ENCODE results near the gene TACC2.

TACC2 gene

GRCh38 chr10:122147663-122148062 lies 158.7 kb downstream of the TACC2 start:
- Histone ChIP-seq H2AFZ (ENCODE audit: low read length) (no peak overlapping the region), H3K4me2 (ENCODE audit: low read length) (no peak overlapping the region), H3K36me3 (ENCODE audit: insufficient read depth, low read length) (no peaks in the 10 kb centered on the region), H4K20me1 (ENCODE audit: insufficient read depth, low read length) (no peaks in the 10 kb centered on the region), H3K9ac (ENCODE audit: low read length) (no peak overlapping the region), H3K9me3 (ENCODE audit: low read length) (no peaks in the 10 kb centered on the region), H3K27me3 (ENCODE audit: insufficient read depth, low read length) (no peaks in the 10 kb centered on the region), H3K9me2 (ENCODE audit: low read depth, low read length) (no peaks in the 10 kb centered on the region), H3K4me3 (ENCODE audit: low read depth, low read length, poor library complexity, severe bottlenecking) (no peak overlapping the region), H3K27ac (ENCODE audit: low read depth, low read length, poor library complexity, severe bottlenecking) (no peak overlapping the region), H3K79me2 (ENCODE audit: insufficient read depth, low read length) (no peaks in the 10 kb centered on the region), H3F3A (ENCODE audit: insufficient read depth, low read length) (no peaks in the 10 kb centered on the region), H3K4me1 (ENCODE audit: insufficient read depth, low read length, severe bottlenecking) (no peaks in the 10 kb centered on the region)
- TF ChIP-seq EZH2 (IDR thresholded peaks at IDR 0.05; ENCODE audit: borderline replicate concordance, low read length), result no peak
- TF ChIP-seq, protein P1, sequence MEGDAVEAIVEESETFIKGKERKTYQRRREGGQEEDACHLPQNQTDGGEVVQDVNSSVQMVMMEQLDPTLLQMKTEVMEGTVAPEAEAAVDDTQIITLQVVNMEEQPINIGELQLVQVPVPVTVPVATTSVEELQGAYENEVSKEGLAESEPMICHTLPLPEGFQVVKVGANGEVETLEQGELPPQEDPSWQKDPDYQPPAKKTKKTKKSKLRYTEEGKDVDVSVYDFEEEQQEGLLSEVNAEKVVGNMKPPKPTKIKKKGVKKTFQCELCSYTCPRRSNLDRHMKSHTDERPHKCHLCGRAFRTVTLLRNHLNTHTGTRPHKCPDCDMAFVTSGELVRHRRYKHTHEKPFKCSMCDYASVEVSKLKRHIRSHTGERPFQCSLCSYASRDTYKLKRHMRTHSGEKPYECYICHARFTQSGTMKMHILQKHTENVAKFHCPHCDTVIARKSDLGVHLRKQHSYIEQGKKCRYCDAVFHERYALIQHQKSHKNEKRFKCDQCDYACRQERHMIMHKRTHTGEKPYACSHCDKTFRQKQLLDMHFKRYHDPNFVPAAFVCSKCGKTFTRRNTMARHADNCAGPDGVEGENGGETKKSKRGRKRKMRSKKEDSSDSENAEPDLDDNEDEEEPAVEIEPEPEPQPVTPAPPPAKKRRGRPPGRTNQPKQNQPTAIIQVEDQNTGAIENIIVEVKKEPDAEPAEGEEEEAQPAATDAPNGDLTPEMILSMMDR (IDR thresholded peaks at IDR 0.05; ENCODE audit: low read length), result no peak

DNA sequence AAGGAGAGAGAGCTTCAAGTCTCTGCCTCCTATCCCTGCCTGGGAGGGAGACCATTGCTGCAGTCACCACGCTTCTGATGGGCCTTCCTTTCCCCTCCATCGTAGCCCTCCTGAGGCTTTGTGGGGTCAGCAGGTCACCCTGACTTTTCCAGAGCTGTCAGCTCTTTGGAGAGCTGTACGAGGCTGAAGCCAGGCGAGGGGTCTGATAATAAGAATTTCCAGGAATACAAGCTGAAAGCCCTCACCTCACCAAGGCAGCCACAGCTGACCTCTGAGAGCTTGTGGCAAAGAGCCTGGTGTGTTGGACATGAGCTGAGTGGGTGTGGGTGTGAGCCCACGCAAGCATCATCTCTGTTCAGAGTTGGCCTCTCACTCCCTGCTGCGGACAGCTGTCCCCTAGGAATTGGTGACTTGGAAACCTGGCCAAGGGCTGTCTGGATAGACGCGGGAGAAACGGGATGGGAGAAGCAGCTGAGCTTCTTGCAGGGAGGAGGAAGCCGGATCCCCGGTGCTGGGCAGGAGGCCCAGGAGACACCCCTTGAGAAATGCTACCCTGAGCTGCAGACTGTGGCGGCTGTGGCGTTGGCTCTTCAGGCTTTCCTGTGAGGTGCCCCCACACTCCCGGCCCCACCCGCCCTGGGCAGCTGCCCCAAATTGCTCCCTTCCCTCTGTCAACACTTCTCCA lies 160.1 kb downstream of the TACC2 start:
- Histone ChIP-seq H3K27me3 (ENCODE audit: insufficient read depth, low read length) (no peaks in the 10 kb centered on the region), H2AFZ (ENCODE audit: low read length) (no peak overlapping the region), H3K27ac (ENCODE audit: low read depth, low read length, poor library complexity, severe bottlenecking) (no peak overlapping the region), H3K9me3 (ENCODE audit: low read length) (no peaks in the 10 kb centered on the region), H3K79me2 (ENCODE audit: insufficient read depth, low read length) (no peaks in the 10 kb centered on the region), H3K9me2 (ENCODE audit: low read depth, low read length) (no peaks in the 10 kb centered on the region), H3K36me3 (ENCODE audit: insufficient read depth, low read length) (no peaks in the 10 kb centered on the region), H4K20me1 (ENCODE audit: insufficient read depth, low read length) (no peaks in the 10 kb centered on the region), H3K4me3 (ENCODE audit: low read depth, low read length, poor library complexity, severe bottlenecking) (no peak overlapping the region), H3K4me2 (ENCODE audit: low read length) (no peak overlapping the region), H3K9ac (ENCODE audit: low read length) (no peak overlapping the region), H3K4me1 (ENCODE audit: insufficient read depth, low read length, severe bottlenecking) (no peaks in the 10 kb centered on the region), H3F3A (ENCODE audit: insufficient read depth, low read length) (no peaks in the 10 kb centered on the region)
- TF ChIP-seq EZH2 (IDR thresholded peaks at IDR 0.05; ENCODE audit: borderline replicate concordance, low read length), result no peak
- TF ChIP-seq, protein P1 (IDR thresholded peaks at IDR 0.05; ENCODE audit: low read length), result no peak

DNA sequence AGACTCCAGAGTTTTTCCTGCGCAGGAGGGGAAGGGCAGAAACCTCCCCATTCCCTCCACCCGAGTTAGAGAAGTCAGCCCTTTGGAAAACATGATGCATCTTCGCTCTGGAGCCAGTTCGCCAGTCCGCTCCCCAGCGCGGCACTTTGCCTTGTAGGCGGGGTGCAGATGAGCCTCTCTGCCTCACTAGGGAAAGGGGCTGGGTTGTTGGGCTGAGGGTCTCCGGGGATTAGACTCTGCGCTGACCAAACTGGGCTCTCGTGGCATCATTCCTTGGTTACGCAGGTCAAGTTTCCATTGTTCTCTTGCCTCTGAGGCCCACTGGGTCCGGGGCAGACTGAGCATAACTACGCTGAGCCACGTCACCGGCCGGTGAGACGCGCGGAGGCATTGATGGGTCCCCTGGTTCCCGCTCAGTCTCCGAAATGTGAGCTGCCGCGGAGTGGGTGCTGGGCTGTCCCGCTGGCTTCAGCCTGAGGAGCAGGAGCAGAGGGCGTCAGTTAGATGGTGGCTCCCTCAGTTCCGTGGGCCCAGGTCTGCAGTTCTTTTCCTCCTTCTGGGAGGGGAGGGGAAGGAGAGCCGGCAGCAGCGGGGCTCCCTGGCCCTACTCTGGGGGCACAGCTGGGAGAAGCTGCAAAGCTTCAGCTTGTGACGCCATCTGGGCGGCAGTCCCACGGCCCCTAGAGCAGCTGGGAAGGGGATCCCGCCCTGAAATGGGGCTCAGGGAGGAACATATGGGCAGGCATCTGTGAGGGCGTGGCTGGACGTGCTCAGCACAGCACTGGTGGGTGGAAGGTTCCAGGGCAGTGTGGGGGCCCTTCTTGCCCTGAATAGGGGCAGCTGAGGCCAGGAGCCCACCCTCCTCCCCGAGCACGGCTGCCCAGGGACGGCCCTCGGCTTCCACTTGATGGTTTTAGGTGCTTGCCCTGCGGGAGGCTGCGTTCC lies 160.9 kb downstream of the TACC2 start:
- Histone ChIP-seq H3K36me3 (ENCODE audit: insufficient read depth, low read length) (no peaks in the 10 kb centered on the region), H4K20me1 (ENCODE audit: insufficient read depth, low read length) (no peaks in the 10 kb centered on the region), H3K9ac (ENCODE audit: low read length) (no peak overlapping the region), H3K9me2 (ENCODE audit: low read depth, low read length) (no peaks in the 10 kb centered on the region), H3K9me3 (ENCODE audit: low read length) (no peaks in the 10 kb centered on the region), H3K4me1 (ENCODE audit: insufficient read depth, low read length, severe bottlenecking) (no peaks in the 10 kb centered on the region), H3K27me3 (ENCODE audit: insufficient read depth, low read length) (no peaks in the 10 kb centered on the region), H3K4me3 (ENCODE audit: low read depth, low read length, poor library complexity, severe bottlenecking) (no peak overlapping the region), H3K79me2 (ENCODE audit: insufficient read depth, low read length) (no peaks in the 10 kb centered on the region), H3K27ac (ENCODE audit: low read depth, low read length, poor library complexity, severe bottlenecking) (no peak overlapping the region), H3K4me2 (ENCODE audit: low read length) (no peak overlapping the region), H2AFZ (ENCODE audit: low read length) (no peak overlapping the region), H3F3A (ENCODE audit: insufficient read depth, low read length) (no peaks in the 10 kb centered on the region)
- TF ChIP-seq EZH2 (IDR thresholded peaks at IDR 0.05; ENCODE audit: borderline replicate concordance, low read length), result no peak
- TF ChIP-seq, protein P1 (IDR thresholded peaks at IDR 0.05; ENCODE audit: low read length), result no peak
